H1 (cell line): ENCODE measurements around the gene SLC17A4. TPM values are rescaled to one million over a fixed set of nuclear protein-coding genes. Genes with fewer than 3 reads are reported as not detected.
A peak's percentile ranks its signal among the peaks of the same experiment; 100 is the strongest.

Source experiments
- CTCF ChIA-PET: fragments of 300-600 bp; sonication (Branson Sonifier 250); formaldehyde crosslinking; loops from one replicate; lab custom pipeline; 2021; ENCODE audit not compliant: partially characterized antibody; lab: Charles Lee
- POLR2A ChIA-PET: fragments of 300-600 bp; sonication (Branson Sonifier 250); formaldehyde crosslinking; loops from one replicate; lab custom pipeline; 2021; ENCODE audit warnings: inconsistent platforms; ENCODE audit not compliant: partially characterized antibody; lab: Charles Lee
- DNase-seq, 2 experiments: peaks; one replicate each; pipeline versions ENCODE4 v3.0.0 to v3.0.0-alpha.2; 2010 to 2022; ENCODE audit warnings: low spot score in 2 of 2, low read depth in 1 of 2, mixed read lengths in 1 of 2
- FAIRE-seq: peaks from 2 replicates; lab custom pipeline; 2011; peaks lifted over from hg19 to GRCh38; lab: Jason Lieb, UNC
- H2AFZ ChIP-seq: 2 replicates; pipeline ENCODE4 v1.8.1; 2012; ENCODE audit warnings: low read length, inconsistent platforms
- H2AK5ac ChIP-seq: 2 replicates; pipeline ENCODE4 v1.6.1; 2013; ENCODE audit warnings: low read depth, low read length
- H2BK120ac ChIP-seq: replicated peaks from 2 replicates; pipeline ENCODE3; 2013; ENCODE audit warnings: low read depth, low read length, inconsistent platforms
- H2BK12ac ChIP-seq: 2 replicates; pipeline ENCODE4 v1.6.1; 2013; ENCODE audit warnings: low read depth, low read length
- H2BK15ac ChIP-seq: 2 replicates; pipeline ENCODE4 v1.6.1; 2013; ENCODE audit warnings: low read length
- H2BK20ac ChIP-seq: 2 replicates; pipeline ENCODE4 v1.6.1; 2013; ENCODE audit warnings: low read length
- H2BK5ac ChIP-seq: 2 replicates; pipeline ENCODE4 v1.6.1; 2013; ENCODE audit warnings: low read depth, low read length
- H3K14ac ChIP-seq: 2 replicates; pipeline ENCODE4 v1.6.1; 2013; ENCODE audit warnings: inconsistent platforms; ENCODE audit not compliant: insufficient read length
- H3K18ac ChIP-seq: 2 replicates; pipeline ENCODE4 v1.6.1; 2013; ENCODE audit warnings: low read length; ENCODE audit errors: extremely low read depth
- H3K23ac ChIP-seq: 2 replicates; pipeline ENCODE4 v1.6.1; 2013; ENCODE audit warnings: inconsistent platforms; ENCODE audit not compliant: insufficient read length
- H3K23me2 ChIP-seq: 2 replicates; pipeline ENCODE4 v1.6.1; 2013; ENCODE audit warnings: low read depth, low read length
- H3K27ac ChIP-seq: 2 replicates; pipeline ENCODE4 v1.6.1; 2011; ENCODE audit warnings: low read depth, low read length, inconsistent platforms
- H3K27me3 ChIP-seq, 4 experiments: replicated peaks in 1 of 4; 1 replicate in 1 of 4; 2 replicates in 3 of 4; pipeline versions ENCODE4 v1.6.1 to v1.8.1; 2011 to 2013; ENCODE audit warnings: low read length in 3 of 4, mild to moderate bottlenecking in 3 of 4, inconsistent platforms in 2 of 4, mixed read lengths in 2 of 4, moderate library complexity in 1 of 4; ENCODE audit not compliant: control insufficient read depth in 3 of 4, insufficient read depth in 3 of 4; ENCODE audit errors: extremely low read depth in 1 of 4
- H3K36me3 ChIP-seq, 4 experiments: 2 replicates each; pipeline versions ENCODE4 v1.6.1 to v1.8.1; 2011 to 2013; ENCODE audit warnings: mild to moderate bottlenecking in 4 of 4, low read length in 3 of 4, moderate library complexity in 2 of 4, control low read depth in 1 of 4, inconsistent platforms in 1 of 4; ENCODE audit not compliant: insufficient read depth in 4 of 4, control insufficient read depth in 2 of 4
- H3K4ac ChIP-seq: replicated peaks from 2 replicates; pipeline ENCODE3; 2013; ENCODE audit warnings: low read length, low read depth, mixed read lengths, inconsistent platforms; ENCODE audit not compliant: insufficient read length
- H3K4me1 ChIP-seq, 4 experiments: replicated peaks in 1 of 4; 1 replicate in 1 of 4; 2 replicates in 3 of 4; pipeline versions ENCODE4 v1.6.1 to v1.8.1; 2011 to 2013; ENCODE audit warnings: low read length in 3 of 4, inconsistent platforms in 2 of 4, mixed read lengths in 1 of 4; ENCODE audit not compliant: insufficient read depth in 4 of 4, control insufficient read depth in 3 of 4
- H3K4me2 ChIP-seq, 2 experiments: 2 replicates each; pipeline versions ENCODE4 v1.6.1 to v1.8.1; 2011 to 2013; ENCODE audit warnings: low read depth in 2 of 2, low read length in 2 of 2, control low read depth in 1 of 2, inconsistent platforms in 1 of 2, mild to moderate bottlenecking in 1 of 2; ENCODE audit not compliant: insufficient read depth in 1 of 2
- H3K4me3 ChIP-seq, 4 experiments: fragments of 200-600, 300-600 bp in 1 of 4; sonication (generic), shearing (Covaris generic), sonication (Bioruptor Twin) in 1 of 4; 2 replicates each; pipeline versions ENCODE4 v1.5.1 to v1.8.1; 2011 to 2016; ENCODE audit warnings: low read length in 4 of 4, low read depth in 3 of 4, control low read depth in 2 of 4, inconsistent platforms in 2 of 4, mild to moderate bottlenecking in 2 of 4, mixed read lengths in 1 of 4, moderate library complexity in 1 of 4; ENCODE audit not compliant: insufficient read depth in 2 of 4; ENCODE audit errors: extremely low read depth in 1 of 4
- H3K56ac ChIP-seq: replicated peaks from 2 replicates; pipeline ENCODE3; 2013; ENCODE audit warnings: low read depth, mild to moderate bottlenecking, mixed read lengths, low read length, inconsistent platforms; ENCODE audit not compliant: insufficient read length
- H3K79me1 ChIP-seq: 2 replicates; pipeline ENCODE4 v1.6.1; 2013; ENCODE audit warnings: low read depth, low read length, control low read depth
- H3K79me2 ChIP-seq, 2 experiments: 2 replicates each; pipeline versions ENCODE4 v1.6.1 to v1.8.1; 2012 to 2013; ENCODE audit warnings: low read length in 2 of 2, mild to moderate bottlenecking in 2 of 2, inconsistent platforms in 1 of 2; ENCODE audit not compliant: insufficient read depth in 2 of 2, control insufficient read depth in 1 of 2
- H3K9ac ChIP-seq, 4 experiments: replicated peaks in 1 of 4; 1 replicate in 1 of 4; 2 replicates in 3 of 4; pipeline versions ENCODE4 v1.6.1 to v1.8.1; 2011 to 2013; ENCODE audit warnings: low read depth in 3 of 4, low read length in 3 of 4, control low read depth in 2 of 4, mild to moderate bottlenecking in 2 of 4, moderate library complexity in 2 of 4, inconsistent platforms in 1 of 4; ENCODE audit errors: extremely low read depth in 1 of 4
- H3K9me3 ChIP-seq, 2 experiments: 2 replicates each; pipeline versions ENCODE4 v1.6.1 to v1.8.1; 2012 to 2013; ENCODE audit warnings: mild to moderate bottlenecking in 2 of 2, moderate library complexity in 2 of 2, control low read depth in 1 of 2, inconsistent platforms in 1 of 2, low read depth in 1 of 2, low read length in 1 of 2, mixed read lengths in 1 of 2; ENCODE audit not compliant: insufficient read depth in 2 of 2
- H4K20me1 ChIP-seq, 2 experiments: replicated peaks in 1 of 2; 2 replicates each; pipeline versions ENCODE3 to v1.8.1; 2011 to 2013; ENCODE audit warnings: inconsistent platforms in 2 of 2, low read length in 2 of 2, mild to moderate bottlenecking in 1 of 2; ENCODE audit not compliant: insufficient read depth in 2 of 2, control insufficient read depth in 1 of 2
- H4K5ac ChIP-seq: 2 replicates; pipeline ENCODE4 v1.6.1; 2013; ENCODE audit warnings: low read length, low read depth, mixed read lengths, inconsistent platforms; ENCODE audit not compliant: insufficient read length
- H4K8ac ChIP-seq: 2 replicates; pipeline ENCODE4 v1.8.0; 2013; ENCODE audit warnings: mild to moderate bottlenecking, moderate library complexity, low read length, inconsistent platforms; ENCODE audit not compliant: insufficient read depth; ENCODE audit errors: extremely low read depth
- H4K91ac ChIP-seq: replicated peaks from 2 replicates; pipeline ENCODE3; 2013; ENCODE audit warnings: low read length, mixed read lengths, inconsistent platforms; ENCODE audit not compliant: insufficient read length
- CTCF ChIP-seq, 3 experiments: IDR thresholded peaks; 1 replicate in 2 of 3; 2 replicates in 1 of 3; pipeline versions ENCODE4 v1.5.1 to v1.6.1; 2011; ENCODE audit warnings: low read length in 3 of 3, mild to moderate bottlenecking in 3 of 3, inconsistent platforms in 2 of 3, low read depth in 1 of 3, moderate library complexity in 1 of 3; ENCODE audit not compliant: insufficient read depth in 1 of 3; ENCODE audit errors: control extremely low read depth in 1 of 3
- EGR1 ChIP-seq: IDR thresholded peaks from 2 replicates; pipeline ENCODE4 v1.6.1; 2011; ENCODE audit warnings: low read depth, low read length, borderline replicate concordance
- RAD21 ChIP-seq, 2 experiments: IDR thresholded peaks in 1 of 2; conservative IDR thresholded peaks in 1 of 2; 2 replicates each; pipeline ENCODE4 v1.6.1; 2011; ENCODE audit warnings: low read depth in 2 of 2, low read length in 2 of 2, improper control_type of control experiment in 1 of 2, inconsistent platforms in 1 of 2, mild to moderate bottlenecking in 1 of 2, moderate library complexity in 1 of 2
- YY1 ChIP-seq: IDR thresholded peaks from 2 replicates; pipeline ENCODE4 v1.6.1; 2011; ENCODE audit warnings: low read depth, mild to moderate bottlenecking, low read length
- WGBS, 2 experiments: shearing (Covaris generic) in 1 of 2; methylation state at CpG; one replicate each; pipeline versions ENCODE4 v1.1.6 to v1.1.7; 2013 to 2015; ENCODE audit warnings: low lambda C conversion rate in 2 of 2, mixed read lengths in 2 of 2, inconsistent platforms in 1 of 2, low coverage in 1 of 2, missing lambda C conversion rate in 1 of 2; ENCODE audit not compliant: insufficient replicate concordance in 2 of 2, insufficient coverage in 1 of 2, insufficient read length in 1 of 2; ENCODE audit errors: extremely low coverage in 1 of 2, missing lambda C conversion rate in 1 of 2; 5-methylcytosine and 5-hydroxymethylcytosine counted together
- polyA plus RNA-seq, 7 experiments: library from polyadenylated mRNA; depleted of rRNA in 3 of 7; stranded (reverse) in 5 of 7; unstranded in 2 of 7; fragments of >200 nt in 5 of 7; fragments of 200-250 nt in 2 of 7; gene quantifications; 1 replicate in 5 of 7; 2 replicates in 1 of 7; 4 replicates in 1 of 7; pipeline versions ENCODE4 v1.2.1 to v1.2.3, GENCODE V29; 2011 to 2013; ENCODE audit warnings: missing spikeins in 2 of 7, mixed read lengths in 2 of 7
- total RNA-seq: library from RNA; stranded (reverse); fragmentation: NEBNext Ultra II Directional; extraction: Animal tissue kit (Norgen Biotek cat#: 25700); gene quantifications from 2 replicates; pipeline ENCODE4 v1.2.1, GENCODE V29; 2021

SLC17A4 gene
- total and polyA plus RNA-seq, 2 of the 8 experiments (the other 6 are each of a cell fraction or from before 2014, with no cell fraction given), result not detected

DNA sequence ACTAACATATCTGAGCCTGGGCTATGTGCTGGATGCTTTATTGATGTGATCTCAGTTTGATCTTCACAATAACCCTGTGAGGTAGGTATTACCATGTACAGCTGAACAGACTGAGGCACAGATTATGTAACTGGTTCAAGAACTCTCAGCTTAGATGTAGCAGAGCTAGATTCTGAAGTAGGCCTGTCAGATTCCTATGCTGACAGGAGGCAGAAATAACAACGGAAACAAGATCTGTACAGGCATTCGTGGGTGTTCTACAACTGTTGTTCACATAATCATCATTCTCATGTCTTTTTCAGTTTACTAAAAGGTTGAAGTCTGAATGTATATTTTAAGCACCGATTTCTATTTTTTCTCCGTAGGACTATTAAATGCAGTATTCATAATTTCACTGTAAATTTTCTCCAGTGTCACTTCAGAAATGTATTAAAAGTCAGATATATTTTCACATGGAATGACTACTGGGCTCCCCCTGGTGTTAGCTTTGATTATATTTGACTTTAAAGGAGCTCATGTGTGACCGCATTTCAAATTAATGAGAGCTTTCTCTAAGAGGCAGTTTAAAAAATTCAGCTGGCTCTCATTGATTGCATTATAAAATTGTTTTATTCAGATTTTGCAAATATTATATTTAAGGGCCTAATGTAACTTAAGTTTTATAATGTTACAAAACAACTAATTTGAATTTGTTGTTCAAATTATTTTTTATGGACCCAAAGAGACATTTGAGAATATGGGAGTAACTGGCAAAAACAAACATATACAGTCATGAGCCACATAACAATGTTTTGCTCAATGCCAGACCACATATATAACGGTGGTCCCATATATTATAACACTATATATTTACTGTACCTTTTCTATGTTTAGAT, 36.4 kb upstream of the SLC17A4 start:
- H3K79me1 ChIP-seq, result no peaks in the 10 kb centered on the region
- FAIRE-seq (no peak), DNase-seq (no peak)
- H3K9me3 ChIP-seq, result no peaks in the 10 kb centered on the region
- POLR2A ChIA-PET, result no interaction called here
- H3K4me2 ChIP-seq, result no peak overlapping the region
- TF ChIP-seq YY1 (no peak), RAD21 (IDR thresholded peaks at IDR 0.05 in 1 of 2, conservative IDR thresholded peaks at IDR 0.05 in 1 of 2; ENCODE audit: low read depth in 2 of 2, low read length in 2 of 2) (peak; percentile 37 to 41; a peak in 3 of 4 replicates), EGR1 (no peak), CTCF (IDR thresholded peaks at IDR 0.05; ENCODE audit: control extremely low read depth in 1 of 3, insufficient read depth in 1 of 3, low read depth in 1 of 3, low read length in 3 of 3) (peak in 2 of 3 experiments; percentile 22 to 44; a peak in 2 of 4 replicates)
- H2BK20ac ChIP-seq, result no peak overlapping the region
- no peak overlapping the region for H4K8ac ChIP-seq
- WGBS, 2 experiments, result 80% methylated on average over 6 of the region's 6 CpGs; no CpG with 5 or more reads in 1 of the 2 experiments
- no peaks in the 10 kb centered on the region for H3K23me2 ChIP-seq
- CTCF ChIA-PET, result interaction anchor here (0.8 to 4.1 kb wide), 34 partner anchors 8 to 500 kb away, joined by 3 to 52 read pairs (median 4); partner anchors contain the start of genes SCGN and SLC17A4
- H3K9ac ChIP-seq, result no peak overlapping the region
- no peak overlapping the region for H3K23ac ChIP-seq
- H4K20me1 ChIP-seq, result no peaks in the 10 kb centered on the region
- no peak overlapping the region for H2BK120ac ChIP-seq
- no peaks in the 10 kb centered on the region for H3K36me3 ChIP-seq
- H3K56ac ChIP-seq, result no peak overlapping the region
- H4K91ac ChIP-seq, result no peak overlapping the region
- no peak overlapping the region for H3K14ac ChIP-seq
- no peak overlapping the region for H3K27ac ChIP-seq
- no peaks in the 10 kb centered on the region for H3K4me1 ChIP-seq
- no peak overlapping the region for H3K4me3 ChIP-seq
- H3K18ac ChIP-seq, result no peak overlapping the region
- no peak overlapping the region for H4K5ac ChIP-seq
- no peaks in the 10 kb centered on the region for H3K79me2 ChIP-seq
- no peak overlapping the region for H2BK15ac ChIP-seq
- no peak overlapping the region for H3K4ac ChIP-seq
- no peak overlapping the region for H2AK5ac ChIP-seq
- no peak overlapping the region for H2BK5ac ChIP-seq
- H2AFZ ChIP-seq, result no peak overlapping the region
- peaks cover 0 to 1% (median 0%) of the 10 kb centered on the region in 4 experiments; a peak in 1 of 7 replicates for H3K27me3 ChIP-seq
- no peak overlapping the region for H2BK12ac ChIP-seq
